HepG2 (cell line): Measurements from ENCODE around the gene HDAC8.

ENCODE experiments used
- ARNT2 ChIP-seq: sonication (generic); formaldehyde crosslinking; IDR thresholded peaks from 2 replicates; pipeline ENCODE4 v1.8.0; 2022; ENCODE audit warnings: mild to moderate bottlenecking, low read depth, missing genetic modification reagents, moderate library complexity
- EP300 ChIP-seq, 3 experiments: sonication (generic) in 1 of 3; formaldehyde crosslinking in 1 of 3; IDR thresholded peaks; 2 replicates each; pipeline versions ENCODE4 v1.5.1 to v1.6.1; 2011 to 2020; ENCODE audit warnings: low read depth in 2 of 3, low read length in 2 of 3, borderline replicate concordance in 1 of 3, improper control_type of control experiment in 1 of 3, mild to moderate bottlenecking in 1 of 3, missing genetic modification reagents in 1 of 3, moderate library complexity in 1 of 3
- EZH2 ChIP-seq: conservative IDR thresholded peaks from 2 replicates; pipeline ENCODE4 v1.6.1; 2012; ENCODE audit warnings: mild to moderate bottlenecking, low read depth, low read length, moderate library complexity
- IKZF1 ChIP-seq: fragments of 450-650 bp; IDR thresholded peaks from 2 replicates; pipeline ENCODE4 v1.7.1; 2016
- JUN ChIP-seq: sonication (generic); formaldehyde crosslinking; IDR thresholded peaks from 2 replicates; pipeline ENCODE4 v1.4.0; 2020; ENCODE audit warnings: mild to moderate bottlenecking, missing genetic modification reagents
- NRL ChIP-seq: sonication (generic); formaldehyde crosslinking; IDR thresholded peaks from 2 replicates; pipeline ENCODE4 v1.5.0; 2020; ENCODE audit warnings: missing genetic modification reagents, mild to moderate bottlenecking, moderate library complexity, borderline replicate concordance
- POLR2A ChIP-seq, 2 experiments: IDR thresholded peaks; 2 replicates each; pipeline ENCODE4 v1.6.1; 2011; ENCODE audit warnings: low read depth in 2 of 2, low read length in 2 of 2, mild to moderate bottlenecking in 1 of 2, moderate library complexity in 1 of 2; ENCODE audit not compliant: insufficient read depth in 1 of 2
- SUZ12 ChIP-seq: fragments of 150-350 bp; IDR thresholded peaks from 2 replicates; pipeline ENCODE4 v1.6.1; 2014; ENCODE audit warnings: low read depth, low read length
- ZNF136 ChIP-seq: sonication (generic); formaldehyde crosslinking; IDR thresholded peaks from 2 replicates; pipeline ENCODE4 v1.8.1; 2022; ENCODE audit warnings: low read depth, mild to moderate bottlenecking, moderate library complexity, missing genetic modification reagents
- TF ChIP-seq, protein P1 (sequence below): sonication (generic); formaldehyde crosslinking; IDR thresholded peaks from 2 replicates; pipeline ENCODE4 v1.8.0; 2022; ENCODE audit warnings: missing genetic modification reagents, mild to moderate bottlenecking, moderate library complexity, borderline replicate concordance
- TF ChIP-seq, protein P2 (sequence below): sonication (generic); formaldehyde crosslinking; IDR thresholded peaks from 2 replicates; pipeline ENCODE4 v1.5.0; 2020; ENCODE audit warnings: mild to moderate bottlenecking, missing genetic modification reagents, moderate library complexity
- TF ChIP-seq, protein P3 (sequence below): IDR thresholded peaks from 2 replicates; pipeline ENCODE4 v1.6.1; 2012; ENCODE audit warnings: inconsistent platforms

DNA sequence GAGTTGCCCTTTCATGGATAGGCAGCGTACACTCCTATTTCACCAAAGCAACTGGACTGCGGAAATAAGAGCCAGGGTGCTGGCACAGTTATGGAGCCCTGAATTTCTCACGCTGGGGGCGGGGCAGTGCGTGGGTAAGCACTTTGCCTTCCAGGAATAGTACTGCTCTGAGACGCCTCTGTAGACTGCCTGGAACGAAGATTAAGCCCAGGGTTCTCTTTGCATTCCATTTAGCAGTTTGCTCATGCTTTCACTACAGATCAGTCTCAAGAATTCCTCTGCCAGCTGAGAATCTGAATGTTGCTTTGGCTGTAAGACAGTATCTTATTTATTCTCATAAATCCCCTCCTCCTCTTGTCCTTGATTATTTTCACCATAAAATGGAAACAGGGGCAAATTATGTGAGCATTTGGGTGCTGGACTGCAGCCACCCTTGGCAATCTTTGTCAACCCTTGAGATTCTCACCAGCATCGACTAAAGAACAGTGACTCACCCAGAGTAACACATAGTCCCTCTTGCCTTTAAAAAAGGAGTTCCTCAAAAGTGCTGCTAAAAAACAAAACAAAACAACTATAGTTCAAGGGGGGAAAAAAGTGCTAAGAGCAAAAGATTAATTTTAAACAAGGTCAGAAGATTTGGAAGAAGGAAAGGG lies 178.0 kb downstream of the HDAC8 start:
- TF ChIP-seq SUZ12, result no peak
- no peak for TF ChIP-seq EP300 (IDR thresholded peaks at IDR 0.05; ENCODE audit: low read depth in 2 of 2, low read length in 2 of 2)
- TF ChIP-seq EP300 (CRISPR knock-in tag; IDR thresholded peaks at IDR 0.05; ENCODE audit: borderline replicate concordance), result no peak
- no peak for TF ChIP-seq IKZF1
- TF ChIP-seq NRL (CRISPR knock-in tag), result no peak
- TF ChIP-seq, protein P1, sequence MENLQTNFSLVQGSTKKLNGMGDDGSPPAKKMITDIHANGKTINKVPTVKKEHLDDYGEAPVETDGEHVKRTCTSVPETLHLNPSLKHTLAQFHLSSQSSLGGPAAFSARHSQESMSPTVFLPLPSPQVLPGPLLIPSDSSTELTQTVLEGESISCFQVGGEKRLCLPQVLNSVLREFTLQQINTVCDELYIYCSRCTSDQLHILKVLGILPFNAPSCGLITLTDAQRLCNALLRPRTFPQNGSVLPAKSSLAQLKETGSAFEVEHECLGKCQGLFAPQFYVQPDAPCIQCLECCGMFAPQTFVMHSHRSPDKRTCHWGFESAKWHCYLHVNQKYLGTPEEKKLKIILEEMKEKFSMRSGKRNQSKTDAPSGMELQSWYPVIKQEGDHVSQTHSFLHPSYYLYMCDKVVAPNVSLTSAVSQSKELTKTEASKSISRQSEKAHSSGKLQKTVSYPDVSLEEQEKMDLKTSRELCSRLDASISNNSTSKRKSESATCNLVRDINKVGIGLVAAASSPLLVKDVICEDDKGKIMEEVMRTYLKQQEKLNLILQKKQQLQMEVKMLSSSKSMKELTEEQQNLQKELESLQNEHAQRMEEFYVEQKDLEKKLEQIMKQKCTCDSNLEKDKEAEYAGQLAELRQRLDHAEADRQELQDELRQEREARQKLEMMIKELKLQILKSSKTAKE (CRISPR knock-in tag), result no peak
- no peak for TF ChIP-seq EZH2
- no peak for TF ChIP-seq ARNT2 (CRISPR knock-in tag)
- TF ChIP-seq, protein P2, sequence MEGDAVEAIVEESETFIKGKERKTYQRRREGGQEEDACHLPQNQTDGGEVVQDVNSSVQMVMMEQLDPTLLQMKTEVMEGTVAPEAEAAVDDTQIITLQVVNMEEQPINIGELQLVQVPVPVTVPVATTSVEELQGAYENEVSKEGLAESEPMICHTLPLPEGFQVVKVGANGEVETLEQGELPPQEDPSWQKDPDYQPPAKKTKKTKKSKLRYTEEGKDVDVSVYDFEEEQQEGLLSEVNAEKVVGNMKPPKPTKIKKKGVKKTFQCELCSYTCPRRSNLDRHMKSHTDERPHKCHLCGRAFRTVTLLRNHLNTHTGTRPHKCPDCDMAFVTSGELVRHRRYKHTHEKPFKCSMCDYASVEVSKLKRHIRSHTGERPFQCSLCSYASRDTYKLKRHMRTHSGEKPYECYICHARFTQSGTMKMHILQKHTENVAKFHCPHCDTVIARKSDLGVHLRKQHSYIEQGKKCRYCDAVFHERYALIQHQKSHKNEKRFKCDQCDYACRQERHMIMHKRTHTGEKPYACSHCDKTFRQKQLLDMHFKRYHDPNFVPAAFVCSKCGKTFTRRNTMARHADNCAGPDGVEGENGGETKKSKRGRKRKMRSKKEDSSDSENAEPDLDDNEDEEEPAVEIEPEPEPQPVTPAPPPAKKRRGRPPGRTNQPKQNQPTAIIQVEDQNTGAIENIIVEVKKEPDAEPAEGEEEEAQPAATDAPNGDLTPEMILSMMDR (CRISPR knock-in tag), result no peak
- TF ChIP-seq JUN (CRISPR knock-in tag), result no peak
- TF ChIP-seq POLR2A (IDR thresholded peaks at IDR 0.05; ENCODE audit: insufficient read depth in 1 of 2, low read depth in 2 of 2, low read length in 2 of 2), result no peak
- TF ChIP-seq, protein P3, sequence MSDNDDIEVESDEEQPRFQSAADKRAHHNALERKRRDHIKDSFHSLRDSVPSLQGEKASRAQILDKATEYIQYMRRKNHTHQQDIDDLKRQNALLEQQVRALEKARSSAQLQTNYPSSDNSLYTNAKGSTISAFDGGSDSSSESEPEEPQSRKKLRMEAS, result no peak
- no peak for TF ChIP-seq ZNF136
